GM12801 (cell line): ENCODE results near the gene KCNRG.

ENCODE experiments used
- CTCF ChIP-seq: IDR thresholded peaks from one replicate; pipeline ENCODE4 v1.5.1; 2011; ENCODE audit warnings: control low read depth; ENCODE audit not compliant: insufficient read length; ENCODE audit errors: extremely low read depth

KCNRG gene

DNA sequence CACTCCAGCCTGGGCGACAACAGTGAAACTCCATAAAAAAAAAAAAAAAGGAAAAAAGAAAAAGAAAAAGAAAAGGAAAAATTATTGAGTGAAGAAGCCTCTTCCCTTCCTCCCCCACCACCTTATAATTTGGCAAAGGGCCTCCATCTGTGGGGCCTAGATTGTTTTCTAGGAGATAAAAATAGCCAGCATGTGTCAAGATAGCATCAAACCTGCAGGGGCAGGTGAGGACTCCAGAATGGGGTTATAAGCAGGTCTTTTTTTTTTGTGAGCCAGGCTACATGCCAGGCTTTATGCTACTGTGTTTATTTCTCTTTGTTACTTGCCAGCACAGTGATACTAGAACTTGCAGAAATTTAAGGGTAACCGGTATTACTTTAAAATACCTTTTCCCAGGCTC is 30.1 kb upstream of the KCNRG start:
- no peak for TF ChIP-seq CTCF

DNA sequence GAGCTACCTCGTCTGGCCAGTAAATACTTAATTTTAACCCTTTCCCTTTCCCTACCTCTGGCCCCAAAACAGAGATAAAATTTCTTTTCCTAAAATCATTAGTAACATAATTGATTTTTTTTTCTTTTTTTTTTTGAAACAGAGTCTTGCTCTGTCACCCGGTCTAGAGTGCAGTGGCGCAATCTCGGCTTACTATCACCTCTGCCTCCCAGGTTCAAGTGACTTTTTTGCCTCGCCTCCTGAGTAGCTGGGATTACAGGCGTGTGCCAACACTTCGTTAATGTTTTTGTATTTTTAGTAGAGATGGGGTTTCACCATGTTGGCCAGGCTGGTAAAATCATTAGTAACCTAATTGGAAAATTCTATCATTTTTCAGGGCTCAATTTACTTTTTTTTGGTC is 28.8 kb upstream of the KCNRG start:
- no peak for TF ChIP-seq CTCF

DNA sequence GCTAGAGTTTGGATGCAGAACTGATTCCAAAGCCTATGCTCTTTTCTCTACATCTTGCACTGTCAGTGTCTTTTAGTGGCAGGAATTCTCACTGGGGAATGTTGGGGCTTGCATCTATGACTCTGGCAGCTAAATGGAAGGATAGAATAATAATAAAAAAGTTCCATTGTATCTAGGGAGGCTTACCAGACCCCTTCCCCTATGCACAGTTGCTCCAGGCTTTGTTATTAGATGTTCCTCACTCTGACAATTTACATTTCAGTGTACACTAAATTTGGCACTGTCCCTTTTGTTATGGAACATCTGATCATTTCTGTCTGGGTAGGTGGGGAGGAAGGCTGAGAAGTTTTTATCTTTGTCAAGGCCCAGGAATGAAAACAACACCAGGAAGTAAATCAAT is 22.1 kb upstream of the KCNRG start:
- no peak for TF ChIP-seq CTCF

DNA sequence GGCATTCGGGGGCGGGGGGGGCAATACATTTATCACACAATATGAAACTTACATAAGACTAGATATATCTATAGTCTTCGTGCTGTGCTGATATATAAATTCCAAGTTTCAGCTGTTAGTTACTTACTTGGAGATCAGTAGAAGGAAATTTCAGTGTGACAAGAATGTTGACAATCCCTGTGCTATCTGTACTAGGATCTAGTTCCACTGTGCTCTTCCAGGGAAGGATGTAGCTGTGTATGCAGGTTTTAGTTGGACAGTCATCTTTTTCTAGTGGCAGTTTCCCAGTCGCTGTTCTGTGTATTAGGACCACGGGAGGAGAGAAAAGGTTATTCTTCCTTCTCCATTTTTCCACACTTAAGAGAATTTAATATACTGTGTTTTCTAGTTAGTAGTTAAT is 21.6 kb upstream of the KCNRG start:
- no peak for TF ChIP-seq CTCF

DNA sequence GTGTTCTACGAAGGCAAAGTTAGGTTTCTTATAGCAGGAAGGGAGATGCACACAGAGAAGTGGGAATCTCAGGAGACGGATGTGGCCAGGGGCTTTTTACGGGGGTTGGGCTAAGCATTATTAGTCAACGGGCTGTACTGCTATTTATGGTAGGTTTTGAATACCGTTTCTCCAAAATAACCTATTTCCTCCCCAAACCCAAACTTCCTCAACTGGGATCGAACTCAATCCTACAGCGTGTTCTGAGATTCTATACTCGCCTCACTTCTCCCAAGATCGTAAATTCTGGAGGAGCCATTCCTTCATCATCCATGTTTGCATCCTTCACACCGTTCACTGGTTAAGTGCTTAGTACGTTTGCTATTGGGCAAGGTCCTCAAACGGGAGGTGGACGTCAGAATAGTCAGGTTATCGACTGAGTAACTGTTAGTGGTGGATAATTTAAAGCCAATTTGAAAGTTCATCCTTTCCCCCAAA is 19.6 kb upstream of the KCNRG start:
- TF ChIP-seq CTCF, result no peak

DNA sequence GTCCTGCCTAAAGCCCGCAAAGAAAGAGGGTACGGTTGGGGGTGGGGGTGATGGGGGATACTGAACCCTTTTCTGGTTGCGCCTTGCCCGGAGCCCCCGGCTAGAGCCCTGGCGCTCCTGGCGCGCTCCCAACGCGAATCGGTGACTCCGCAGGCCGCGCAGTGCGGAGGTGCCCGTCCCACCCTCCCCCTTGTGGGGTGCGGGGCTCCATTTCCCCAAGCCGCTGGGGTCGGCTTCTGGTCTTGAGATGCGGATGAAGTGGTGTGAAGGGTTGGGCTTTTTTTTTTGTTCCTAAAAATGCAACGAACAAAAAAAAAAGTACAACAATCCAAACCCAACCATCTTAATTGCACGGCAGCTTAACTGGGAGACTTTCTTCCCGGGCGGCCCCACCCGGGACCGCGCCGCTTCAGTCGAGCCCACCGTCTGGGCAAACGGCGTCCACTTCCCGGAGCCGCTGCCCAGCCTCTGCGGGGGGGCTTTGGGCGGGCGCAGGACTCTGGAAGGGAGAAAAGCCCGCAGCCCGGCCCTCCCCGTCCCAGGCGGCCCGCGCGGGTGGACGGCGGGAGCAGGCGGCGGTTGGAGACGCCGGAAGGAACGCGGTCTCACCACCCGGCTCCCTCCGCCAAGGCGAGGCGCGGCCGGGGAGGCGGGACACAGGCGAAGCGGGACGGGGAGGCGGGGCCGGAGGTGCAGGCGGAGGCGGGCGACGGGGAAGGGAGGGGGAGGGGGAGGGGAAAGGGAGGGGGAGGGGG is 18.9 kb upstream of the KCNRG start:
- no peak for TF ChIP-seq CTCF

DNA sequence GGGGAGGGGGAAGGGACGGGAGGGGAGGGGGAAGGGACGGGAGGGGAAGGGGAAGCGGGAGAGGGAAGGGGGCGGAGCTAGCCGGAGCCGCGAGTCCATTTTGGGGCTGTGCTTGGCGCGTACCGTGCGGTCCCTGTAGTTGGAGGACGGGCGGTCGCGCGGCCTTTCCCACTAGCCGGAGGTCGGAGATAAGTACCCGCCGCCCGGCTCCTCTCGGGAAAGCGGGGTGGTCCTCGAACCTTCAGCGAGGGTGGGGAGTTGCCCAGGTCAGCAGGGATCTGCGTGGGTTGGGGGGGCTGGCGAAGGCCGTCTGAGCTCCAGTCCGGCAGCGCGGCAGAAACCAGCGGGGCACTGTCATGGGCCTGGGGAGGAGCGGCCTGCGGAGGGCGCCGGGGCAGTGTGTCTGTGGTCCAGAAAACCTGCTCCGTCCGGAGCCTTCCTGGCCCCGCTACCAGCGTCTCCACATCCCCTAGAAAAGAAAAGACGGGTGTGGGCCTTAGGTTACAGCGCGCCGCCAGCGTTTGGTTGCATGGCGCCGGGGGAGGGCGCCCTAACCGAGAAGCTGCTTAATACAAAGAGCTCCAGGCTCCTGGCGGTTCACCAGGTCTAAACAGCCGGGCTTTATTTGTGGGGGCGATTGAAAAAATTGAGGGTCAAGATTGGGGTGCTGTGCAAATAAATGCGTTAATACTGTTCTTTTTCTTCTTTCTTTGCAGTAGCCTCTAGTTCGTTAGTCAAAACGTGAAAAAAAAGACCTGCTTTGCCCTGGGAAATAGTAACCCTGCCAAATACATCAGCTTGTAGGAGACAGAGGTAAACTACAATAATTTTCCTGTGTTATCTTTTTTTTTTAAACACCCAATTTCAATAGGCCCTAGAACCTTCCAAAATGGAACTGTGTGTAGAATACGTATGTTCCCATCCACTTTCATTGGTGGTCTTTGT is 18.0 kb upstream of the KCNRG start, which contains the start of gene TRIM13:
TRIM13 (plus strand) TSS at position 92 of the 945 bp plus-strand sequence. CDS start 14,899 bp downstream, outside the sequence.
- no peak for TF ChIP-seq CTCF
